Fibroblast of mammary gland (primary cell): Measurements from ENCODE around the gene FAS.

Source experiments
- DNase-seq: peaks from one replicate; pipeline ENCODE4 v3.0.0-alpha.2; 2010; ENCODE audit warnings: low read depth
- H3K4me3 ChIP-seq: 2 replicates; pipeline ENCODE4 v1.5.1; 2011; ENCODE audit warnings: low read depth, mild to moderate bottlenecking, low read length, moderate library complexity; ENCODE audit not compliant: control insufficient read depth
- CTCF ChIP-seq: conservative IDR thresholded peaks from 2 replicates; pipeline ENCODE4 v1.5.1; 2011; ENCODE audit warnings: low read depth, low read length, inconsistent platforms; ENCODE audit not compliant: control insufficient read depth, insufficient read depth

Gene FAS

GRCh38 chr10:88958721-88959120 is 31.9 kb upstream of the FAS start:
- no peak overlapping the region for H3K4me3 ChIP-seq
- TF ChIP-seq CTCF: no peak
- peak; percentile 30 for DNase-seq

- TF ChIP-seq CTCF: no peak
- H3K4me3 ChIP-seq: no peak overlapping the region
- DNase-seq: no peak
Observed at GRCh38 chr10:88960802-88961201, 29.8 kb upstream of the FAS start.

DNA sequence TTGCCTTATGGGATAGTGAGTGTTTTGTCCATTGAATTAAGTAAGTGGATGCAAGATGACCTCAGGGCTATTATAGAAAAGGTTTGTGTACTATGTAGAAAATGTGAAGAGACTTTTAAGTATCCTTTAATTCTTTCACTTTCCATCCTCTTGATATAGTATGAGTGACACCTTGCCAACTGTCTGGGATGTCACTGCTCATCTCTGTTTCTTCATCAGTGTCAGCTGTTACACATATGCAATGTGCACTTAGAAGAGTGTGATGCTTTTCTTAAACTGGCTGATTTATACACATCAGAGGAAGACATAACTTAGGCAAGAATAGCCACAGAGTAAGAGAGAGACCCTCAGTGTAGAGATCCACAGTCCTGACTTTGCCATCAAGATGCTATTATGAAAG is 29.3 kb upstream of the FAS start:
- TF ChIP-seq CTCF: no peak
- H3K4me3 ChIP-seq: no peak overlapping the region
- DNase-seq: no peak

GRCh38 chr10:88962336-88962735 is 28.3 kb upstream of the FAS start:
- no peak overlapping the region for H3K4me3 ChIP-seq
- DNase-seq: no peak
- no peak for TF ChIP-seq CTCF

GRCh38 chr10:88963318-88963717 is 27.3 kb upstream of the FAS start:
- TF ChIP-seq CTCF: peak; percentile 9
- no peak overlapping the region for H3K4me3 ChIP-seq
- no peak for DNase-seq

DNA sequence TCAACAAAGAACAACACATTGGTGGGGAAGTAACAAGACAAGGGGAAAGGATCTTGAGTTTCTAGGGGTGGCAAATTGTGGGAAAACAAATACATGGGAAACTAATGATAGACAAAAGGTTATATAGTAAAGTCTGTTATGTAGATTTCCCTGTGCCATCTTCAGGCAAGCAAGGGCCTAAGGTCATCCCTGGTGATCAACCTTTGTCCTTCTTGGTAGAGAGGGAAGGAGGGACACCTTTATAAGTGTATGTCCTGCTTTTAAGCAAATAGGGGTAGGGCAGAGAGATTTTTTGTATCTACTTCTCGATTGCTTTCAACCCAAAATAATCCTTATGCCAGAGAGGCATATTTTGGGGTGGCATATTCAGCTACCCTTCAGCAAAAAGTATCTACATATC is 26.2 kb upstream of the FAS start:
- no peak for DNase-seq
- H3K4me3 ChIP-seq: no peak overlapping the region
- no peak for TF ChIP-seq CTCF

DNA sequence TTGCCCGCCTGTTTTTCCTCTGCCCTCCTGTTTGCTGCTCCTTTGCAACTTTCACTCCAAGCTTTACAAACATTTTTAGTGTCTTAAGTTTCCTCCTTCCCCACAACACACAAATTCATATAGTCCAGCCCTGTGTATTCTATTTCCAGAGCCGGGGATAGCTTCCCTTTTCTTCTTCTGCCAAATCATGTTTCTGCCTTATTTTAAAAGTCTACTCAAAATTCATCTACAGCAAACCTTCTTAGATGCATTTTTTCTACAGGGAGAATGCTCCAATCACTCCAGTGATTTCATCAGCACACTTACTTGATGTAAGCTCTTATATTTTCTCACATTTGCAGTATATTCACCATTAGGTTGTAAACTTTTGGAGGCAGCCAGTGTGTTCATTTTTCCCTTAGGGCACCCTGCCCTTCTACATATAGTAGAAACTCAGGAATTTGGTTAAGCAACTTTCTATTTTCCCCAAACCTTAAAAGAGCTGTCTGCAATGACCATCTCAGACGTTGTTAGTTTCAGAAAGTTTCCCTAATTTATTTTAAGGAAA is 25.7 kb upstream of the FAS start:
- H3K4me3 ChIP-seq: no peak overlapping the region
- DNase-seq: no peak
- TF ChIP-seq CTCF: no peak
